NB4 (cell line): ENCODE data around the gene CCDC47.

Experiments used
- POLR2A ChIP-seq: IDR thresholded peaks from 2 replicates; pipeline ENCODE4 v1.6.1; 2011; ENCODE audit warnings: mild to moderate bottlenecking; ENCODE audit not compliant: insufficient read length; ENCODE audit errors: extremely low read depth
- TF ChIP-seq, protein P1 (sequence below): IDR thresholded peaks from one replicate; pipeline ENCODE4 v1.5.1; 2012; ENCODE audit warnings: low read depth, low read length

- TF ChIP-seq, protein P1, sequence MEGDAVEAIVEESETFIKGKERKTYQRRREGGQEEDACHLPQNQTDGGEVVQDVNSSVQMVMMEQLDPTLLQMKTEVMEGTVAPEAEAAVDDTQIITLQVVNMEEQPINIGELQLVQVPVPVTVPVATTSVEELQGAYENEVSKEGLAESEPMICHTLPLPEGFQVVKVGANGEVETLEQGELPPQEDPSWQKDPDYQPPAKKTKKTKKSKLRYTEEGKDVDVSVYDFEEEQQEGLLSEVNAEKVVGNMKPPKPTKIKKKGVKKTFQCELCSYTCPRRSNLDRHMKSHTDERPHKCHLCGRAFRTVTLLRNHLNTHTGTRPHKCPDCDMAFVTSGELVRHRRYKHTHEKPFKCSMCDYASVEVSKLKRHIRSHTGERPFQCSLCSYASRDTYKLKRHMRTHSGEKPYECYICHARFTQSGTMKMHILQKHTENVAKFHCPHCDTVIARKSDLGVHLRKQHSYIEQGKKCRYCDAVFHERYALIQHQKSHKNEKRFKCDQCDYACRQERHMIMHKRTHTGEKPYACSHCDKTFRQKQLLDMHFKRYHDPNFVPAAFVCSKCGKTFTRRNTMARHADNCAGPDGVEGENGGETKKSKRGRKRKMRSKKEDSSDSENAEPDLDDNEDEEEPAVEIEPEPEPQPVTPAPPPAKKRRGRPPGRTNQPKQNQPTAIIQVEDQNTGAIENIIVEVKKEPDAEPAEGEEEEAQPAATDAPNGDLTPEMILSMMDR = no peak
- TF ChIP-seq POLR2A = no peak
Measured at GRCh38 chr17:63718988-63719387, 54.4 kb downstream of the CCDC47 start.
